ENCODE results near the gene XXYLT1. TPM values are rescaled to one million over a fixed set of nuclear protein-coding genes. Genes with fewer than 3 reads are reported as not detected.
A peak's percentile ranks its signal among the peaks of the same experiment; 100 is the strongest.

Gene XXYLT1
- total and polyA plus RNA-seq, 9 of the 15 experiments (the other 6 are each of a cell fraction or from before 2014, with no cell fraction given) = 1.9 to 18.9 (median 15.0) TPM

DNA sequence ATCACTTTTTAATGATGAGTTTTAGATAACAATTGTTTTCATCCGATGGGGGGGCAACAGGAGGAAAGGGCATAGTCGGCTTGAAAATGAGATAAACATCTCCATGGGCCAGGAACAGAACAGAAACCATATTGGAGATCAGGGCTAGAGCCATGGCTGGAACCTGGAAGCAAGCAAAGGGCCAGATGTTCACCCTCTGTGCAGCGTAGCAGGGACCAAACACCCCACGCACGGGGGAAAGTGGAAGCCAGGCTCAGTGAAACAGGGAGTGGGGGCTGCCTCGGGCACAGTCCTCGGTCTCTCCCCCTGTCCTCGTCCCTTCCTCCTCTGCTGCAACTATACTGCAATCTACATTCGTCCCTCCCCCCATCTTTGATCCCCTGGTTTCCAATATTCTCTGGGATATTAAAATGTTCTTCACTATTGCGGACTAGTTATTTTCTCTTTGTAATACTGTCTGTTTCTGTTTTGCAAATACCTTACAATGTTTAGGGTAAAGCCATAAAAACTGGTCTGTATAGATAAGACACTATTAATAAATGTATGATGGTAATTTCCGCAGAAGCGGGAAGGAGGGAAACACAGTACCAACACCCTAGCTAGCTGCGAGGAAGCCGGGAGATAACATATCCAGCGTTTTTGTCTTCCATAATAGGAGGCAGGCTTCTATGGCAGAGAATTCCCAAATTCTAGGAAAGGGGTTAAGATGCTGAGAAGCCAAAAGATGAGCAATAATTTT, 121.5 kb downstream of the XXYLT1 start (continued):
- TF ChIP-seq EP400 (IDR thresholded peaks at IDR 0.05) (no peak), ZNF77 (CRISPR knock-in tag; IDR thresholded peaks at IDR 0.05) (no peak), BRD4 (IDR thresholded peaks at IDR 0.05) (no peak), FOXK1 (CRISPR knock-in tag; IDR thresholded peaks at IDR 0.05; ENCODE audit: borderline replicate concordance) (no peak), ZNF212 (CRISPR knock-in tag; IDR thresholded peaks at IDR 0.05) (no peak), GATA2 (CRISPR knock-in tag; IDR thresholded peaks at IDR 0.05) (no peak), ZNF696 (CRISPR knock-in tag; conservative IDR thresholded peaks at IDR 0.05) (no peak), SNIP1 (IDR thresholded peaks at IDR 0.05; ENCODE audit: low read depth) (no peak), ZNF197 (CRISPR knock-in tag; IDR thresholded peaks at IDR 0.05; ENCODE audit: low read depth) (peak; percentile 73; the same call in 1 of the 2 replicates), CBX1 (IDR thresholded peaks at IDR 0.05; ENCODE audit: low read depth) (no peak), NR1H2 (CRISPR knock-in tag; IDR thresholded peaks at IDR 0.05) (no peak), MAFK (IDR thresholded peaks at IDR 0.05; ENCODE audit: low read length) (no peak), ZNF436 (CRISPR knock-in tag; IDR thresholded peaks at IDR 0.05) (no peak), BCOR (IDR thresholded peaks at IDR 0.05) (no peak), ZNF263 (CRISPR knock-in tag; IDR thresholded peaks at IDR 0.05; ENCODE audit: borderline replicate concordance) (no peak), ZNF780A (CRISPR knock-in tag; IDR thresholded peaks at IDR 0.05) (no peak)
- TF ChIP-seq, protein P1, sequence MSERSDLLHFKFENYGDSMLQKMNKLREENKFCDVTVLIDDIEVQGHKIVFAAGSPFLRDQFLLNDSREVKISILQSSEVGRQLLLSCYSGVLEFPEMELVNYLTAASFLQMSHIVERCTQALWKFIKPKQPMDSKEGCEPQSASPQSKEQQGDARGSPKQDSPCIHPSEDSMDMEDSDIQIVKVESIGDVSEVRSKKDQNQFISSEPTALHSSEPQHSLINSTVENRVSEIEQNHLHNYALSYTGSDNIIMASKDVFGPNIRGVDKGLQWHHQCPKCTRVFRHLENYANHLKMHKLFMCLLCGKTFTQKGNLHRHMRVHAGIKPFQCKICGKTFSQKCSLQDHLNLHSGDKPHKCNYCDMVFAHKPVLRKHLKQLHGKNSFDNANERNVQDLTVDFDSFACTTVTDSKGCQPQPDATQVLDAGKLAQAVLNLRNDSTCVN (CRISPR knock-in tag; IDR thresholded peaks at IDR 0.05) = no peak
- TF ChIP-seq, protein P2, sequence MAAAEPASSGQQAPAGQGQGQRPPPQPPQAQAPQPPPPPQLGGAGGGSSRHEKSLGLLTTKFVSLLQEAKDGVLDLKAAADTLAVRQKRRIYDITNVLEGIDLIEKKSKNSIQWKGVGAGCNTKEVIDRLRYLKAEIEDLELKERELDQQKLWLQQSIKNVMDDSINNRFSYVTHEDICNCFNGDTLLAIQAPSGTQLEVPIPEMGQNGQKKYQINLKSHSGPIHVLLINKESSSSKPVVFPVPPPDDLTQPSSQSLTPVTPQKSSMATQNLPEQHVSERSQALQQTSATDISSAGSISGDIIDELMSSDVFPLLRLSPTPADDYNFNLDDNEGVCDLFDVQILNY (CRISPR knock-in tag; IDR thresholded peaks at IDR 0.05) = no peak
- TF ChIP-seq, protein P3, sequence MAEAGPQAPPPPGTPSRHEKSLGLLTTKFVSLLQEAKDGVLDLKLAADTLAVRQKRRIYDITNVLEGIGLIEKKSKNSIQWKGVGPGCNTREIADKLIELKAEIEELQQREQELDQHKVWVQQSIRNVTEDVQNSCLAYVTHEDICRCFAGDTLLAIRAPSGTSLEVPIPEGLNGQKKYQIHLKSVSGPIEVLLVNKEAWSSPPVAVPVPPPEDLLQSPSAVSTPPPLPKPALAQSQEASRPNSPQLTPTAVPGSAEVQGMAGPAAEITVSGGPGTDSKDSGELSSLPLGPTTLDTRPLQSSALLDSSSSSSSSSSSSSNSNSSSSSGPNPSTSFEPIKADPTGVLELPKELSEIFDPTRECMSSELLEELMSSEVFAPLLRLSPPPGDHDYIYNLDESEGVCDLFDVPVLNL (CRISPR knock-in tag; IDR thresholded peaks at IDR 0.05; ENCODE audit: low read depth) = no peak
- TF ChIP-seq, protein P4, sequence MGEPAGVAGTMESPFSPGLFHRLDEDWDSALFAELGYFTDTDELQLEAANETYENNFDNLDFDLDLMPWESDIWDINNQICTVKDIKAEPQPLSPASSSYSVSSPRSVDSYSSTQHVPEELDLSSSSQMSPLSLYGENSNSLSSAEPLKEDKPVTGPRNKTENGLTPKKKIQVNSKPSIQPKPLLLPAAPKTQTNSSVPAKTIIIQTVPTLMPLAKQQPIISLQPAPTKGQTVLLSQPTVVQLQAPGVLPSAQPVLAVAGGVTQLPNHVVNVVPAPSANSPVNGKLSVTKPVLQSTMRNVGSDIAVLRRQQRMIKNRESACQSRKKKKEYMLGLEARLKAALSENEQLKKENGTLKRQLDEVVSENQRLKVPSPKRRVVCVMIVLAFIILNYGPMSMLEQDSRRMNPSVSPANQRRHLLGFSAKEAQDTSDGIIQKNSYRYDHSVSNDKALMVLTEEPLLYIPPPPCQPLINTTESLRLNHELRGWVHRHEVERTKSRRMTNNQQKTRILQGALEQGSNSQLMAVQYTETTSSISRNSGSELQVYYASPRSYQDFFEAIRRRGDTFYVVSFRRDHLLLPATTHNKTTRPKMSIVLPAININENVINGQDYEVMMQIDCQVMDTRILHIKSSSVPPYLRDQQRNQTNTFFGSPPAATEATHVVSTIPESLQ (CRISPR knock-in tag; IDR thresholded peaks at IDR 0.05) = no peak
- TF ChIP-seq, protein P5, sequence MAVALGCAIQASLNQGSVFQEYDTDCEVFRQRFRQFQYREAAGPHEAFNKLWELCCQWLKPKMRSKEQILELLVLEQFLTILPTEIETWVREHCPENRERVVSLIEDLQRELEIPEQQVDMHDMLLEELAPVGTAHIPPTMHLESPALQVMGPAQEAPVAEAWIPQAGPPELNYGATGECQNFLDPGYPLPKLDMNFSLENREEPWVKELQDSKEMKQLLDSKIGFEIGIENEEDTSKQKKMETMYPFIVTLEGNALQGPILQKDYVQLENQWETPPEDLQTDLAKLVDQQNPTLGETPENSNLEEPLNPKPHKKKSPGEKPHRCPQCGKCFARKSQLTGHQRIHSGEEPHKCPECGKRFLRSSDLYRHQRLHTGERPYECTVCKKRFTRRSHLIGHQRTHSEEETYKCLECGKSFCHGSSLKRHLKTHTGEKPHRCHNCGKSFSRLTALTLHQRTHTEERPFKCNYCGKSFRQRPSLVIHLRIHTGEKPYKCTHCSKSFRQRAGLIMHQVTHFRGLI (CRISPR knock-in tag; IDR thresholded peaks at IDR 0.05) = peak; percentile 87; the same call in 1 of the 2 replicates

Measured in K562 (cell line).